ENCODE data around the gene EDN3. TPM values are rescaled to one million over a fixed set of nuclear protein-coding genes. Genes with fewer than 3 reads are reported as not detected.

The EDN3 gene
- polyA plus RNA-seq, 1 donor from 2014 or later = 0.50 TPM

DNA sequence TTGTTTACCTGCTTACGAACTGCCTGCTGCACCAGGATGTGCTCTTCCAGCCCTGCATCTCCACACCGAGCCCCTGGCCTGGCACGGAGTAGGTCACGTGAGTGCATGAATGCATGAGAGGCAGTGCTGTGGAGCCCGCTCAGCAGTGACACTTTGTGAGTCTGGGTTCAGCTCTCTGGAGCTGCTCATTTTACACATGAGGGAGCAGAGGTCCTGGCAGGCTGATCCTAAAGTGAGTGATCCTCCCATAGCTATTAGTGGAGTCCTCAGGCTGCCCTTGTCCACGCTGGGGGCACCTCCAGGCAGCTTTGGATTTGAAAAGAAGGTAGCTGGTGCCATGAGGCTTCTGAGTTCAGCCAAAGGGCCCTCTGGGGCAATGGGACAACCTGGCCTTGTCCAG lies 64.2 kb downstream of the EDN3 start:
- H2AFZ ChIP-seq (ENCODE audit: low read depth, low read length) = no peak overlapping the region
- TF ChIP-seq SMC3 (conservative IDR thresholded peaks at IDR 0.05; ENCODE audit: poor library complexity) = no peak
- no peak for TF ChIP-seq TAF1 (IDR thresholded peaks at IDR 0.05; ENCODE audit: low read depth)
- TF ChIP-seq REST (IDR thresholded peaks at IDR 0.05; ENCODE audit: borderline replicate concordance) = no peak
- no peak for TF ChIP-seq EP300 (conservative IDR thresholded peaks at IDR 0.05; ENCODE audit: poor library complexity, severe bottlenecking)
- no peak overlapping the region for H3K4me2 ChIP-seq (ENCODE audit: low read length)
- no peaks in the 10 kb centered on the region for H3K27me3 ChIP-seq (ENCODE audit: insufficient read depth, low read depth, low read length)
- H4K20me1 ChIP-seq (ENCODE audit: insufficient read depth) = no peaks in the 10 kb centered on the region
- no peaks in the 10 kb centered on the region for H3K79me2 ChIP-seq (replicated peaks; ENCODE audit: insufficient read depth, low read length)
- H3K9ac ChIP-seq (ENCODE audit: low read length) = no peak overlapping the region
- no peaks in the 10 kb centered on the region for H3K9me2 ChIP-seq (ENCODE audit: insufficient read depth, low read length)
- H3F3A ChIP-seq (ENCODE audit: insufficient read depth, low read length, poor library complexity, severe bottlenecking) = no peaks in the 10 kb centered on the region
- H3K9me3 ChIP-seq (ENCODE audit: low read length) = no peaks in the 10 kb centered on the region
- no peak overlapping the region for H3K27ac ChIP-seq (ENCODE audit: low read length)
- H3K36me3 ChIP-seq (ENCODE audit: insufficient read depth, low read length) = no peaks in the 10 kb centered on the region
- no peak overlapping the region for H3K4me3 ChIP-seq (ENCODE audit: low read length)

DNA sequence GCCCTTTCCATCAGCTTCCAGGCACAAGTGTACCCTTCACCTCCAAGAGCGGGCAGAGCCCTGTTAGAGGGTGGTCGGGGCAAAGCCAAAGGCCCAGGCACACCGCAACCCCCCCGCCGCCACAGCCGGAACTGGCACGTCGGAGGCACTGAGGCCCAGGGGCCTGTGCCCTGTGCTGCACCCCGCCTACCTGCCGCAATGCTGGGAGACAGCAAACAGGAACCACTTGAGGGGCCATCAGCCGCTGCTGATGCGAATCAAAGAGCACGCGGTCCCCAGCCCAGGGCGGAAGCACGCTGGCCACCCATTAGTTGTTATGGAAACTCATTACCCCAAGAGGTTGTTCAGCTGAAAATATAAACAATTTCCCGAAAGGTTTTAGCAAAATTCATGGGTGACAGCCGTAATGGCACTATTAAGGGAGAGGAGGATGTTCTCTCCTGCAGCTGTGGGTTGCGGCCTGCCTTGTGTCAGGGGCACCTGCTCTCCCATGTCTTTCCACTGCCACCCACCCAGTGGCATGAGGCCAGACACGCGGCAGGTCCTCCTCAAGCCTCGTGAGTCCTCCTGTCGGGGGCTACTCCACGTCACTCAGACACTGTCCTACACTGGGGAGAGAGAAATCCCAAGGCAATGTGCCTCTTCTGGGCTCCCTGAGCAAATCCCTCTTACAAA lies 65.3 kb downstream of the EDN3 start:
- no peak overlapping the region for H3K9ac ChIP-seq (ENCODE audit: low read length)
- H3K9me2 ChIP-seq (ENCODE audit: insufficient read depth, low read length) = no peaks in the 10 kb centered on the region
- H3K4me3 ChIP-seq (ENCODE audit: low read length) = no peak overlapping the region
- TF ChIP-seq RAD21 (conservative IDR thresholded peaks at IDR 0.05) = no peak
- no peak for TF ChIP-seq EZH2 (IDR thresholded peaks at IDR 0.05; ENCODE audit: borderline replicate concordance, insufficient read depth, low read length, poor library complexity, severe bottlenecking)
- no peak for TF ChIP-seq POLR2AphosphoS5 (IDR thresholded peaks at IDR 0.05)
- no peak for TF ChIP-seq REST (IDR thresholded peaks at IDR 0.05; ENCODE audit: borderline replicate concordance)
- no peak for TF ChIP-seq TAF1 (IDR thresholded peaks at IDR 0.05; ENCODE audit: low read depth)
- no peak for TF ChIP-seq SMC3 (conservative IDR thresholded peaks at IDR 0.05; ENCODE audit: poor library complexity)
- TF ChIP-seq EP300 (conservative IDR thresholded peaks at IDR 0.05; ENCODE audit: poor library complexity, severe bottlenecking) = no peak
- no peak for TF ChIP-seq CTCF (IDR thresholded peaks at IDR 0.05; ENCODE audit: poor library complexity, severe bottlenecking)
- no peaks in the 10 kb centered on the region for H3K9me3 ChIP-seq (ENCODE audit: low read length)
- H3K79me2 ChIP-seq (replicated peaks; ENCODE audit: insufficient read depth, low read length) = no peaks in the 10 kb centered on the region
- no peaks in the 10 kb centered on the region for H3K36me3 ChIP-seq (ENCODE audit: insufficient read depth, low read length)
- H3K27me3 ChIP-seq (ENCODE audit: insufficient read depth, low read depth, low read length) = no peaks in the 10 kb centered on the region
- H3F3A ChIP-seq (ENCODE audit: insufficient read depth, low read length, poor library complexity, severe bottlenecking) = no peaks in the 10 kb centered on the region
- no peak overlapping the region for H2AFZ ChIP-seq (ENCODE audit: low read depth, low read length)
- no peaks in the 10 kb centered on the region for H4K20me1 ChIP-seq (ENCODE audit: insufficient read depth)
- no peak overlapping the region for H3K27ac ChIP-seq (ENCODE audit: low read length)
- H3K4me2 ChIP-seq (ENCODE audit: low read length) = no peak overlapping the region
